B cell (primary cell): ENCODE data around the gene SEMA4A. TPM values are rescaled to one million over a fixed set of nuclear protein-coding genes. Genes with fewer than 3 reads are reported as not detected.

Experiments
- ATAC-seq: fragments of 200-7000 bp; cut with Tn5 transposase; one replicate; pipeline ENCODE4 v1.10.0; 2021; ENCODE audit warnings: low read depth, mild to moderate bottlenecking, moderate number of reproducible peaks, moderate library complexity
- CTCF ChIA-PET: fragments of 350-600 bp; sonication (Branson Sonifier 250); formaldehyde crosslinking; loops from one replicate; lab custom pipeline; 2021; ENCODE audit warnings: antibody characterized with exemption, inconsistent platforms; lab: Charles Lee
- POLR2A ChIA-PET: fragments of 350-600 bp; sonication (Branson Sonifier 250); formaldehyde crosslinking; loops from one replicate; lab custom pipeline; 2021; ENCODE audit warnings: antibody characterized with exemption; lab: Charles Lee
- DNase-seq: peaks from one replicate; pipeline ENCODE4 v3.0.0; 2013
- H2AFZ ChIP-seq: 2 replicates; pipeline ENCODE4 v1.6.1; 2012; ENCODE audit warnings: mild to moderate bottlenecking, low read depth, low read length; ENCODE audit not compliant: insufficient read depth, poor library complexity, severe bottlenecking
- H3K27ac ChIP-seq, 2 donors: 1 replicate in 1 of 2; 2 replicates in 1 of 2; pipeline ENCODE4 v1.5.1; 2012 to 2013; ENCODE audit warnings: low read length in 2 of 2, mild to moderate bottlenecking in 2 of 2, moderate library complexity in 1 of 2
- H3K27me3 ChIP-seq, 4 experiments: fragments of 200-600 bp in 1 of 4; sonication (generic) in 1 of 4; replicated peaks in 1 of 4; 1 replicate in 2 of 4; 2 replicates in 2 of 4; pipeline versions ENCODE4 v1.6.1 to v1.7.0; 2013 to 2016; ENCODE audit warnings: low read length in 3 of 4, mild to moderate bottlenecking in 2 of 4, mixed read lengths in 1 of 4, moderate library complexity in 1 of 4; ENCODE audit not compliant: insufficient read depth in 4 of 4, control insufficient read depth in 3 of 4; ENCODE audit errors: control extremely low read depth in 1 of 4
- H3K36me3 ChIP-seq, 2 experiments: replicated peaks in 1 of 2; 1 replicate in 1 of 2; 2 replicates in 1 of 2; pipeline versions ENCODE4 v1.6.1 to v1.7.1; 2013; ENCODE audit warnings: low read length in 1 of 2; ENCODE audit not compliant: insufficient read depth in 2 of 2, control insufficient read depth in 1 of 2; ENCODE audit errors: control extremely low read depth in 1 of 2, extremely low read depth in 1 of 2
- H3K4me1 ChIP-seq, 2 donors: fragments of 200-600 bp in 1 of 2; sonication (generic) in 1 of 2; 1 replicate in 1 of 2; 2 replicates in 1 of 2; pipeline versions ENCODE4 v1.5.1 to v1.6.1; 2013 to 2017; ENCODE audit warnings: low read length in 2 of 2; ENCODE audit not compliant: control insufficient read depth in 2 of 2, insufficient read depth in 2 of 2
- H3K4me2 ChIP-seq: replicated peaks from 2 replicates; pipeline ENCODE3; 2012; ENCODE audit warnings: mild to moderate bottlenecking, low read depth, low read length; ENCODE audit not compliant: poor library complexity, severe bottlenecking
- H3K4me3 ChIP-seq, 5 experiments: fragments of 200-600 bp in 1 of 5; sonication (generic) in 1 of 5; 1 replicate in 3 of 5; 2 replicates in 2 of 5; pipeline versions ENCODE4 v1.5.1 to v1.7.0; 2011 to 2016; ENCODE audit warnings: low read length in 4 of 5, mild to moderate bottlenecking in 4 of 5, low read depth in 2 of 5, control low read depth in 1 of 5, moderate library complexity in 1 of 5; ENCODE audit not compliant: insufficient read depth in 1 of 5; ENCODE audit errors: control extremely low read depth in 1 of 5, extremely low read depth in 1 of 5
- H3K79me2 ChIP-seq: fragments of 200-600 bp; sonication (generic); one replicate; pipeline ENCODE4 v1.6.0; 2016; ENCODE audit warnings: low read length; ENCODE audit not compliant: control insufficient read depth, insufficient read depth
- H3K9ac ChIP-seq: fragments of 200-600 bp; sonication (generic); 2 replicates; pipeline ENCODE4 v1.6.1; 2017; ENCODE audit warnings: mild to moderate bottlenecking, low read length, moderate library complexity
- H3K9me3 ChIP-seq, 3 donors: one replicate each; pipeline versions ENCODE4 v1.6.1 to v1.7.1; 2013; ENCODE audit warnings: low read length in 2 of 3; ENCODE audit not compliant: control insufficient read depth in 2 of 3, insufficient read depth in 1 of 3; ENCODE audit errors: control extremely low read depth in 1 of 3
- H4K20me1 ChIP-seq: 2 replicates; pipeline ENCODE4 v1.6.0; 2012; ENCODE audit warnings: mild to moderate bottlenecking, low read length; ENCODE audit not compliant: insufficient read depth, control insufficient read depth, poor library complexity, severe bottlenecking
- H3K27ac Mint-ChIP-seq: one replicate; pipeline ENCODE4 v1.8.0; 2021; ENCODE audit warnings: mixed read lengths
- H3K27me3 Mint-ChIP-seq: one replicate; pipeline ENCODE4 v1.8.0; 2021; ENCODE audit warnings: mixed read lengths
- H3K4me1 Mint-ChIP-seq: one replicate; pipeline ENCODE4 v1.8.0; 2021; ENCODE audit warnings: mixed read lengths
- H3K4me3 Mint-ChIP-seq: one replicate; pipeline ENCODE4 v1.8.0; 2021; ENCODE audit warnings: mixed read lengths
- H3K9me3 Mint-ChIP-seq: one replicate; pipeline ENCODE4 v1.8.0; 2022; ENCODE audit warnings: mixed read lengths; ENCODE audit not compliant: insufficient read depth
- EZH2 ChIP-seq: IDR thresholded peaks from 2 replicates; pipeline ENCODE4 v1.6.1; 2012; ENCODE audit warnings: borderline replicate concordance, low read depth, mild to moderate bottlenecking, moderate library complexity, low read length; ENCODE audit not compliant: insufficient read depth, poor library complexity, severe bottlenecking
- WGBS: methylation state at CpG from one replicate; pipeline ENCODE4 v1.1.5; 2013; ENCODE audit warnings: missing lambda C conversion rate; ENCODE audit not compliant: insufficient coverage; 5-methylcytosine and 5-hydroxymethylcytosine counted together
- intact Hi-C: fragments of 100-400 bp; cut with micrococcal nuclease; formaldehyde crosslinking; loops from one replicate; pipeline ENCODE4 v1.10.0; 2022
- polyA plus RNA-seq: library from polyadenylated mRNA; depleted of rRNA; stranded (reverse); fragments of >200 nt; gene quantifications from 2 replicates; pipeline ENCODE4 v1.2.3, GENCODE V29; 2012
- total RNA-seq, 2 donors: library from RNA; stranded (reverse); fragments of 120-200 nt in 1 of 2; gene quantifications; 1 replicate in 1 of 2; 2 replicates in 1 of 2; pipeline versions ENCODE4 v1.2.3 to v1.2.4, GENCODE V29; 2013 to 2022
- TF ChIP-seq, protein P1 (sequence below): fragments of 200-600 bp; IDR thresholded peaks from one replicate; pipeline ENCODE4 v1.8.0; 2022; ENCODE audit warnings: antibody characterized with exemption, mild to moderate bottlenecking

Gene SEMA4A
- total and polyA plus RNA-seq, 2 donors (not counting 1 experiment from before 2014, with no cell fraction given), result 9.2 to 15.5 TPM

DNA sequence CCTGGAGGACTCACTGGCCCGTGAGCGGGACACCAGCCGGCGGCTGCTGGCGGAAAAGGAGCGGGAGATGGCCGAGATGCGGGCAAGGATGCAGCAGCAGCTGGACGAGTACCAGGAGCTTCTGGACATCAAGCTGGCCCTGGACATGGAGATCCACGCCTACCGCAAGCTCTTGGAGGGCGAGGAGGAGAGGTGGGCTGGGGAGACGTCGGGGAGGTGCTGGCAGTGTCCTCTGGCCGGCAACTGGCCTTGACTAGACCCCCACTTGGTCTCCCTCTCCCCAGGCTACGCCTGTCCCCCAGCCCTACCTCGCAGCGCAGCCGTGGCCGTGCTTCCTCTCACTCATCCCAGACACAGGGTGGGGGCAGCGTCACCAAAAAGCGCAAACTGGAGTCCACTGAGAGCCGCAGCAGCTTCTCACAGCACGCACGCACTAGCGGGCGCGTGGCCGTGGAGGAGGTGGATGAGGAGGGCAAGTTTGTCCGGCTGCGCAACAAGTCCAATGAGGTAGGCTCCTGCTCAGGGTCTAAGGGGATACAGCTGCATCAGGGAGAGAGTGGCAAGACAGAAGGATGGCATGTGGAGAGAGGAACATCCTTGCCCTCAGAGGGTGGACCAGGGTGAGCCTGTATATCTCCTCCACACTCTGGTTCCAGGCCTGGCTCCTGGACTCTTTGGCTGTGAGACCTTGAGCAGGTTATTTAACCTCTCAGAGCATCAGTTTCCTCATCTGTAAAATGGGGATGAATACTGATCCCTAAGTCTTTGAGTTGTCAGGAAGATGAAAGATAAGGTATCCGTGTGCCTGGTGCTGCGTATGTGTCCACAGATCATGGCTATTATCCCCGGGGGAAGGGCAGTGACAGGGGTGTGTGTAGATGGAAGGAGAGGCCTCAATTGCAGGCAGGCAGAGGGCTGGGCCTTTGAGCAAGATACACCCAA is 17.2 kb upstream of the SEMA4A start:
- H4K20me1 ChIP-seq, result no peaks in the 10 kb centered on the region
- Mint-ChIP-seq H3K9me3 (no peaks in the 10 kb centered on the region), H3K4me3 (no peak overlapping the region), H3K27ac (no peak overlapping the region), H3K4me1 (no peaks in the 10 kb centered on the region), H3K27me3 (peaks cover 11% of the 10 kb centered on the region)
- H3K9ac ChIP-seq, result no peak overlapping the region
- no peak overlapping the region for H3K4me3 ChIP-seq
- no peak overlapping the region for H3K27ac ChIP-seq
- H3K4me2 ChIP-seq, result no peak overlapping the region
- TF ChIP-seq EZH2, result no peak
- TF ChIP-seq, protein P1, sequence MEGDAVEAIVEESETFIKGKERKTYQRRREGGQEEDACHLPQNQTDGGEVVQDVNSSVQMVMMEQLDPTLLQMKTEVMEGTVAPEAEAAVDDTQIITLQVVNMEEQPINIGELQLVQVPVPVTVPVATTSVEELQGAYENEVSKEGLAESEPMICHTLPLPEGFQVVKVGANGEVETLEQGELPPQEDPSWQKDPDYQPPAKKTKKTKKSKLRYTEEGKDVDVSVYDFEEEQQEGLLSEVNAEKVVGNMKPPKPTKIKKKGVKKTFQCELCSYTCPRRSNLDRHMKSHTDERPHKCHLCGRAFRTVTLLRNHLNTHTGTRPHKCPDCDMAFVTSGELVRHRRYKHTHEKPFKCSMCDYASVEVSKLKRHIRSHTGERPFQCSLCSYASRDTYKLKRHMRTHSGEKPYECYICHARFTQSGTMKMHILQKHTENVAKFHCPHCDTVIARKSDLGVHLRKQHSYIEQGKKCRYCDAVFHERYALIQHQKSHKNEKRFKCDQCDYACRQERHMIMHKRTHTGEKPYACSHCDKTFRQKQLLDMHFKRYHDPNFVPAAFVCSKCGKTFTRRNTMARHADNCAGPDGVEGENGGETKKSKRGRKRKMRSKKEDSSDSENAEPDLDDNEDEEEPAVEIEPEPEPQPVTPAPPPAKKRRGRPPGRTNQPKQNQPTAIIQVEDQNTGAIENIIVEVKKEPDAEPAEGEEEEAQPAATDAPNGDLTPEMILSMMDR, result no peak
- POLR2A ChIA-PET, result no interaction called here
- no peak for DNase-seq
- H3K36me3 ChIP-seq, result no peaks in the 10 kb centered on the region
- no peaks in the 10 kb centered on the region for H3K4me1 ChIP-seq
- CTCF ChIA-PET, result interaction anchor here (1.2 to 28.7 kb wide), 3 partner anchors 38 to 89 kb away, joined by 3 to 970 read pairs (median 10); no protein-coding TSS in a partner anchor
- H2AFZ ChIP-seq, result no peak overlapping the region
- peaks cover 0 to 6% (median 2%) of the 10 kb centered on the region in 4 experiments for H3K27me3 ChIP-seq
- H3K9me3 ChIP-seq, result no peaks in the 10 kb centered on the region
- 96% methylated on average over 29 of the region's 34 CpGs for WGBS
- H3K79me2 ChIP-seq, result no peaks in the 10 kb centered on the region
- ATAC-seq, result no peak
- intact Hi-C loops, result no loop called here

DNA sequence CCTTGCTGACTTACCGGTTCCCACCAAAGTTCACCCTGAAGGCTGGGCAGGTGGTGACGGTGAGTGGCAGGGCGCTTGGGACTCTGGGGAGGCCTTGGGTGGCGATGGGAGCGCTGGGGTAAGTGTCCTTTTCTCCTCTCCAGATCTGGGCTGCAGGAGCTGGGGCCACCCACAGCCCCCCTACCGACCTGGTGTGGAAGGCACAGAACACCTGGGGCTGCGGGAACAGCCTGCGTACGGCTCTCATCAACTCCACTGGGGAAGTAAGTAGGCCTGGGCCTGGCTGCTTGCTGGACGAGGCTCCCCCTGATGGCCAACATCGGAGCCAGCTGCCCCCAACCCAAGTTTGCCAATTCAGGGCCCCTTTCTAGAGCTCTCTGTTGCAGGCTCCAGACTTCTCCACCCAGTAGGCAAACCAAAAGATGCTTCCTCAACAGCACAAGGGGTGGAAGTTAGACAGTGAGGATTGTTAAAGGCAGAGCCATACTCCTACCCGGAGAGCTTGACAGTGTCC is 16.4 kb upstream of the SEMA4A start:
- Histone ChIP-seq H3K27ac (no peak overlapping the region), H3K9me3 (no peaks in the 10 kb centered on the region), H3K79me2 (no peaks in the 10 kb centered on the region), H4K20me1 (no peaks in the 10 kb centered on the region), H3K27me3 (peaks cover 0 to 6% (median 2%) of the 10 kb centered on the region in 4 experiments), H3K4me3 (no peak overlapping the region), H3K4me1 (no peaks in the 10 kb centered on the region), H3K9ac (no peak overlapping the region), H3K36me3 (no peaks in the 10 kb centered on the region), H2AFZ (no peak overlapping the region), H3K4me2 (no peak overlapping the region)
- no peaks in the 10 kb centered on the region for H3K9me3 Mint-ChIP-seq
- no peak overlapping the region for H3K27ac Mint-ChIP-seq
- WGBS, result 97% methylated on average over 10 of the region's 12 CpGs
- H3K27me3 Mint-ChIP-seq, result peaks cover 11% of the 10 kb centered on the region
- DNase-seq, result no peak
- ATAC-seq, result no peak
- no peaks in the 10 kb centered on the region for H3K4me1 Mint-ChIP-seq
- ChIA-PET POLR2A (no interaction called here), CTCF (interaction anchor here (1.1 to 28.7 kb wide), 3 partner anchors 9 to 88 kb away, joined by 3 to 970 read pairs (median 3); no protein-coding TSS in a partner anchor)
- intact Hi-C loops, result no loop called here
- no peak overlapping the region for H3K4me3 Mint-ChIP-seq
- TF ChIP-seq, protein P1, result no peak
- TF ChIP-seq EZH2, result no peak
